ENCODE data around the gene EPS8L3. TPM values are rescaled to one million over a fixed set of nuclear protein-coding genes. Genes with fewer than 3 reads are reported as not detected.

EPS8L3 gene
- total and polyA plus RNA-seq, 2 of the 4 experiments (the other 2 are of a cell fraction), result not detected

- in situ Hi-C loops (cut with MboI; ENCODE audit: low sequenced_read_pairs), result loop anchor here (25.0 kb wide), 1 partner anchor 126 kb away; the partner anchor contains the start of gene CSF1
- DNase-seq (no peak), ATAC-seq (ENCODE audit: low read depth) (no peak)
- Histone ChIP-seq H3K4me3 (ENCODE audit: insufficient read depth, low read depth, low read length) (no peak overlapping the region), H3K9ac (ENCODE audit: low read depth, low read length) (no peak overlapping the region), H3K23ac (ENCODE audit: low read depth, low read length) (no peak overlapping the region), H4K91ac (ENCODE audit: insufficient read depth, low read depth, low read length) (peak overlapping the region; percentile 52; the same call in 1 of the 2 replicates), H2BK120ac (ENCODE audit: low read depth, low read length) (peak overlapping the region; percentile 47), H3K27ac (ENCODE audit: insufficient read depth, low read length) (no peak overlapping the region), H2AK9ac (replicated peaks; ENCODE audit: low read depth, low read length, poor library complexity) (peak overlapping the region; percentile 58), H4K5ac (ENCODE audit: low read depth, low read length) (no peak overlapping the region), H3K4ac (ENCODE audit: low read depth, low read length) (peak overlapping the region; percentile 51), H2AFZ (replicated peaks; ENCODE audit: low read length, poor library complexity) (peak overlapping the region; percentile 54), H3K14ac (replicated peaks; ENCODE audit: low read depth, low read length) (peak overlapping the region; percentile 33), H3K4me2 (ENCODE audit: low read depth, low read length) (no peak overlapping the region), H3K56ac (ENCODE audit: extremely low read depth, insufficient read depth, low read length) (no peak overlapping the region), H3K27me3 (ENCODE audit: control insufficient read depth, insufficient read depth, low read length) (no peaks in the 10 kb centered on the region), H2BK5ac (ENCODE audit: low read depth, low read length, poor library complexity, severe bottlenecking) (no peak overlapping the region), H2BK20ac (ENCODE audit: low read depth, low read length) (peak overlapping the region; percentile 61), H3K79me1 (ENCODE audit: low read depth in 1 of 2, low read length in 2 of 2) (no peaks in the 10 kb centered on the region), H3K18ac (ENCODE audit: low read depth, low read length) (no peak overlapping the region), H3K9me1 (ENCODE audit: insufficient read depth, low read length) (peaks cover 25% of the 10 kb centered on the region), H3K36me3 (ENCODE audit: control insufficient read depth, insufficient read depth, low read length) (no peaks in the 10 kb centered on the region), H2AK5ac (ENCODE audit: low read depth, low read length) (peak overlapping the region; percentile 74; the same call in 1 of the 2 replicates), H4K8ac (ENCODE audit: low read depth in 2 of 2, low read length in 2 of 2) (no peak overlapping the region; a peak in 1 of 4 replicates), H3K4me1 (ENCODE audit: control insufficient read depth, insufficient read depth, low read length) (peaks cover 30% of the 10 kb centered on the region), H3K9me3 (ENCODE audit: control insufficient read depth, insufficient read depth, low read length) (no peaks in the 10 kb centered on the region), H4K20me1 (ENCODE audit: insufficient read depth, low read length) (no peaks in the 10 kb centered on the region), H2BK15ac (ENCODE audit: low read depth, low read length) (peak overlapping the region; percentile 29; the same call in 1 of the 3 replicates)
- no peak for TF ChIP-seq MXI1 (IDR thresholded peaks at IDR 0.05; ENCODE audit: borderline replicate concordance, low read depth, low read length)
- TF ChIP-seq CEBPB (IDR thresholded peaks at IDR 0.05; ENCODE audit: low read depth, low read length), result no peak
- no peak for TF ChIP-seq CHD1 (IDR thresholded peaks at IDR 0.05; ENCODE audit: low read depth, low read length)
- no peak for TF ChIP-seq RCOR1 (IDR thresholded peaks at IDR 0.05; ENCODE audit: insufficient replicate concordance, low read length)
- no peak for TF ChIP-seq MAZ (IDR thresholded peaks at IDR 0.05; ENCODE audit: borderline replicate concordance, low read depth, low read length)
- TF ChIP-seq FOS (IDR thresholded peaks at IDR 0.05; ENCODE audit: low read depth, low read length), result no peak
- TF ChIP-seq NFE2L2 (IDR thresholded peaks at IDR 0.05; ENCODE audit: low read depth, low read length), result no peak
- no peak for TF ChIP-seq USF2 (IDR thresholded peaks at IDR 0.05; ENCODE audit: low read depth, low read length)
- no peak for TF ChIP-seq BHLHE40 (IDR thresholded peaks at IDR 0.05; ENCODE audit: low read depth, low read length)
- TF ChIP-seq MAFK (IDR thresholded peaks at IDR 0.05; ENCODE audit: low read depth, low read length), result no peak
- TF ChIP-seq CTCF (conservative IDR thresholded peaks at IDR 0.05; ENCODE audit: low read depth, low read length), result no peak
- no peak for TF ChIP-seq RAD21 (IDR thresholded peaks at IDR 0.05; ENCODE audit: low read length)
- no peak for TF ChIP-seq RFX5 (IDR thresholded peaks at IDR 0.05; ENCODE audit: low read depth, low read length)
- no peak for TF ChIP-seq POLR2A (IDR thresholded peaks at IDR 0.05; ENCODE audit: low read depth, low read length)
- TF ChIP-seq SMC3 (IDR thresholded peaks at IDR 0.05; ENCODE audit: low read depth, low read length), result no peak
- no peak for TF ChIP-seq ELK1 (IDR thresholded peaks at IDR 0.05; ENCODE audit: borderline replicate concordance, low read depth, low read length)
- dilution Hi-C loops (cut with HindIII; ENCODE audit: low sequenced_read_pairs, unreplicated experiment), result no loop called here
- ChIA-PET POLR2A (ENCODE audit: unreplicated experiment) (interaction anchor here (0.6 kb wide), 1 partner anchor 238 kb away, joined by 3 read pairs; the partner anchor contains the start of gene GNAI3), CTCF (interaction anchor here (2.2 kb wide), 1 partner anchor 198 kb away, joined by 10 read pairs; the partner anchor contains the start of gene AHCYL1)
- intact Hi-C loops (cut with micrococcal nuclease), result no loop called here
- no TSS peak for BruUV-seq (replicated peaks)
- WGBS, 2 experiments (ENCODE audit: extremely low coverage in 2 of 2, insufficient read length in 1 of 2), result 100% methylated on average over 1 of the region's 6 CpGs; no CpG with 5 or more reads in 1 of the 2 experiments
Observed at GRCh38 chr1:109786531-109787021, 22.9 kb upstream of the EPS8L3 start.

All from IMR-90 (cell line).